ENCODE results near the gene SMIM43. TPM values are rescaled to one million over a fixed set of nuclear protein-coding genes. Genes with fewer than 3 reads are reported as not detected.

SMIM43 gene
- total and polyA plus RNA-seq, 2 of the 8 experiments (the other 6 are each of a cell fraction or from before 2014, with no cell fraction given) = 0.50 to 0.94 TPM

DNA sequence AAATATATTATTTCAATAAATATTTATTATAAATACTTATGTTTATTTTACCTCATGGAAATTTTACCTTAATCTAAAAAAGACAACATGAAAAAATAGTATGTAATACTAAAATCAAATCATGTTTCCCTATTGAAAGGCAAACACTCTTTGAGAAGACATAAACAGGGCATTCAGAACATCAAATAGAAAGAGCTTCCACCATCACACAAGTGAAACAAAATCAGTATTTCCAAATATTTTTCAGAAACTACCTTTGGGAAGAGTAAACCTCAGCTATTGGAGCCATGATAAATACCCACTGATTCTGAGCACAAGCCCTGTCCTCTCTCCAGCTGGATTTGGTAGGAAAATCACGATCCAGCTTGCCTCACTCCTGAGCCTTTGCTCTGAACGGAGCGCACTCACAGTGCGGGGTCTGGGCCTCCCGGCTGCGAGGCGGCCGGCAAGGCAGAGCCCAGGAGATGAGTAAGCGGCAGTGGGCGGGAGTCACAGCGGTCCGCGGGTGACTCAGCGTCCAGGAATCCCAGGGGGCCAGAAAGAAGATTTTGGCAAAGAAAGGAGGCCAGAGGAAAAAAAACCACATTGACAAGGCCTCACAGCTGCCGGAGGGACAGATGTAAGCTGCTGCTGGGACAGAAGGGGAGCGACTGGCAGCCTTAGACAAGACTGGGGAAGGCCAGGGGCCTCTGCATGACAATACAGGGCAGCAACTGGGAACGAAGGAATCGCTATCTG, 53.5 kb downstream of the SMIM43 start (continued):
- TF ChIP-seq TEAD4 (IDR thresholded peaks at IDR 0.05; ENCODE audit: low read depth, low read length) (peak; percentile 84), RAD21 (IDR thresholded peaks at IDR 0.05 in 1 of 2, conservative IDR thresholded peaks at IDR 0.05 in 1 of 2; ENCODE audit: low read depth in 2 of 2, low read length in 2 of 2) (peak; percentile 13 to 14; a peak in 3 of 4 replicates), BACH1 (IDR thresholded peaks at IDR 0.05; ENCODE audit: low read length) (peak; percentile 96), TAF1 (IDR thresholded peaks at IDR 0.05; ENCODE audit: low read depth, low read length) (peak; percentile 68)

Measured in H1 (cell line).